K562 (cell line): ENCODE measurements around the gene FKBP1B.

Experiments used
- ELF4 ChIP-seq: fragments of 450-650 bp; formaldehyde crosslinking; IDR thresholded peaks from 2 replicates; pipeline ENCODE4 v1.4.0; 2022; ENCODE audit warnings: missing genetic modification characterization
- MAZ ChIP-seq, 2 experiments: fragments of 450-650 bp in 1 of 2; sonication (generic) in 1 of 2; formaldehyde crosslinking; IDR thresholded peaks in 1 of 2; conservative IDR thresholded peaks in 1 of 2; 2 replicates each; pipeline versions ENCODE4 v1.4.0 to v1.5.0; 2020; ENCODE audit warnings: mild to moderate bottlenecking in 1 of 2, missing genetic modification reagents in 1 of 2
- NR2C1 ChIP-seq, 2 experiments: fragments of 450-650 bp; IDR thresholded peaks; 2 replicates each; pipeline ENCODE4 v1.6.1; 2017; ENCODE audit warnings: mild to moderate bottlenecking in 2 of 2, antibody characterized with exemption in 1 of 2, inconsistent platforms in 1 of 2, missing compliant biosample characterization in 1 of 2, missing genetic modification characterization in 1 of 2
- TARDBP ChIP-seq: fragments of 450-650 bp; IDR thresholded peaks from 2 replicates; pipeline ENCODE4 v1.6.1; 2016

GRCh38 chr2:24020244-24020643 lies 29.3 kb upstream of the FKBP1B start:
- no peak for TF ChIP-seq NR2C1 (IDR thresholded peaks at IDR 0.05)
- no peak for TF ChIP-seq NR2C1 (tag; IDR thresholded peaks at IDR 0.05)
- no peak for TF ChIP-seq MAZ (CRISPR knock-in tag; conservative IDR thresholded peaks at IDR 0.05 in 1 of 2, IDR thresholded peaks at IDR 0.05 in 1 of 2)
- TF ChIP-seq TARDBP: no peak
- TF ChIP-seq ELF4 (CRISPR knock-in tag): no peak
